Glutamatergic neuron (in vitro differentiated cells): Measurements from ENCODE around the gene SMYD4. TPM values are rescaled to one million over a fixed set of nuclear protein-coding genes. Genes with fewer than 3 reads are reported as not detected.

Experiments
- DNase-seq: peaks from one replicate; pipeline ENCODE4 v3.0.0; 2022
- H3K27ac Mint-ChIP-seq: one replicate; pipeline ENCODE4 v1.8.0; 2020; ENCODE audit warnings: mild to moderate bottlenecking, mixed read lengths, inconsistent platforms; ENCODE audit not compliant: unreplicated experiment
- H3K27me3 Mint-ChIP-seq: one replicate; pipeline ENCODE4 v1.8.0; 2020; ENCODE audit warnings: mild to moderate bottlenecking, moderate library complexity, mixed read lengths, inconsistent platforms; ENCODE audit not compliant: unreplicated experiment
- H3K36me3 Mint-ChIP-seq: one replicate; pipeline ENCODE4 v1.8.0; 2020; ENCODE audit warnings: mild to moderate bottlenecking, mixed read lengths, inconsistent platforms; ENCODE audit not compliant: unreplicated experiment
- H3K4me1 Mint-ChIP-seq: one replicate; pipeline ENCODE4 v1.8.0; 2020; ENCODE audit warnings: mild to moderate bottlenecking, low read depth, mixed read lengths, inconsistent platforms; ENCODE audit not compliant: unreplicated experiment
- H3K4me3 Mint-ChIP-seq: one replicate; pipeline ENCODE4 v1.8.0; 2020; ENCODE audit warnings: mild to moderate bottlenecking, mixed read lengths, inconsistent platforms; ENCODE audit not compliant: unreplicated experiment
- H3K9me3 Mint-ChIP-seq: one replicate; pipeline ENCODE4 v1.8.0; 2020; ENCODE audit warnings: mild to moderate bottlenecking, moderate library complexity, mixed read lengths, inconsistent platforms; ENCODE audit not compliant: unreplicated experiment
- total RNA-seq: library from RNA; stranded (reverse); fragmentation: NEBNext Ultra II Directional; extraction: Animal tissue kit (Norgen Biotek cat#: 25700); gene quantifications from one replicate; pipeline ENCODE4 v1.2.1, GENCODE V29; 2021; ENCODE audit not compliant: unreplicated experiment
- TF ChIP-seq, protein P1 (sequence below): fragments of 200-600 bp; sonication (generic); IDR thresholded peaks from one replicate; pipeline ENCODE4 v1.5.0; 2021; ENCODE audit not compliant: partially characterized antibody, unreplicated experiment

The SMYD4 gene
- total RNA-seq, 1 donor from 2014 or later: 11.4 TPM

DNA sequence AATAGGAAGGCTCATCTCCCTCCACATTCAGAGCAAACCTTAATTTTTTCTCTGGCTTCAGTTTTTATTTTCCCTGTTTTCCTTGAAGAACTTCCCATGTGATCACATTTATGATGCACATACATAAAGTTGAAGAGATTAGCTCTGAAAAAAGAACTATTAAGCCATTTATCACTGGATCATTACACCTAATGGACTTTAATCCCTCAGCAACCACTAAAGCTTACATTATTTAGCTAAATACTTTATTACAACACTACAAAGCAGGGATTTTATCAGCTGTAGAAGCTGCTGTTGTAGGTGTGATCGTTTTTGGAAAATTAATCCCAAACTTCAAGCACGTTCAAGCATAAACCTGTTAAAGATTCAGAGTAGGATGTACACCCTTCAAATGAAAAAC lies 21.1 kb downstream of the SMYD4 start:
- no peak for DNase-seq
- no peaks in the 10 kb centered on the region for H3K27me3 Mint-ChIP-seq
- H3K4me3 Mint-ChIP-seq: no peak overlapping the region
- H3K9me3 Mint-ChIP-seq: no peaks in the 10 kb centered on the region
- H3K36me3 Mint-ChIP-seq: no peaks in the 10 kb centered on the region
- no peak overlapping the region for H3K27ac Mint-ChIP-seq
- H3K4me1 Mint-ChIP-seq: no peaks in the 10 kb centered on the region
- TF ChIP-seq, protein P1, sequence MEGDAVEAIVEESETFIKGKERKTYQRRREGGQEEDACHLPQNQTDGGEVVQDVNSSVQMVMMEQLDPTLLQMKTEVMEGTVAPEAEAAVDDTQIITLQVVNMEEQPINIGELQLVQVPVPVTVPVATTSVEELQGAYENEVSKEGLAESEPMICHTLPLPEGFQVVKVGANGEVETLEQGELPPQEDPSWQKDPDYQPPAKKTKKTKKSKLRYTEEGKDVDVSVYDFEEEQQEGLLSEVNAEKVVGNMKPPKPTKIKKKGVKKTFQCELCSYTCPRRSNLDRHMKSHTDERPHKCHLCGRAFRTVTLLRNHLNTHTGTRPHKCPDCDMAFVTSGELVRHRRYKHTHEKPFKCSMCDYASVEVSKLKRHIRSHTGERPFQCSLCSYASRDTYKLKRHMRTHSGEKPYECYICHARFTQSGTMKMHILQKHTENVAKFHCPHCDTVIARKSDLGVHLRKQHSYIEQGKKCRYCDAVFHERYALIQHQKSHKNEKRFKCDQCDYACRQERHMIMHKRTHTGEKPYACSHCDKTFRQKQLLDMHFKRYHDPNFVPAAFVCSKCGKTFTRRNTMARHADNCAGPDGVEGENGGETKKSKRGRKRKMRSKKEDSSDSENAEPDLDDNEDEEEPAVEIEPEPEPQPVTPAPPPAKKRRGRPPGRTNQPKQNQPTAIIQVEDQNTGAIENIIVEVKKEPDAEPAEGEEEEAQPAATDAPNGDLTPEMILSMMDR: no peak

DNA sequence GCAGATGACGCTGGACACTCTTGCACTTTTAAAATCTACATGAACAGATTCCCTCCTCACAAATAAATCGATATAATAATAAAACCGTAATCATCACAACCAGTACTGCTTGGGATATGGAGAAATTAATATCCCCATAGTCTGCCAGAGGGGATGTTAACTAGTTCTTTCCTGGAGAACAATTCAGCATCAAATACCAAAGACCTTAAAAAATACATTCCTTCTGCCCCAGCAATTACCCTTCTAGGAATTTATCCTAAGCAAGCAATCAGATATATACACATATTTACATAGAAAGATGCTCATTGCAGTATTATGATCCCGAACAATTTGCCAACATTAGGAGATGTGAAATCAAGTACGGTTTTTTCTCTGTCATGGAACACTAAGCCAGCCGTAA lies 21.8 kb downstream of the SMYD4 start:
- Mint-ChIP-seq H3K4me1 (no peaks in the 10 kb centered on the region), H3K4me3 (no peak overlapping the region), H3K9me3 (no peaks in the 10 kb centered on the region), H3K36me3 (no peaks in the 10 kb centered on the region), H3K27ac (no peak overlapping the region), H3K27me3 (no peaks in the 10 kb centered on the region)
- TF ChIP-seq, protein P1: no peak
- no peak for DNase-seq

DNA sequence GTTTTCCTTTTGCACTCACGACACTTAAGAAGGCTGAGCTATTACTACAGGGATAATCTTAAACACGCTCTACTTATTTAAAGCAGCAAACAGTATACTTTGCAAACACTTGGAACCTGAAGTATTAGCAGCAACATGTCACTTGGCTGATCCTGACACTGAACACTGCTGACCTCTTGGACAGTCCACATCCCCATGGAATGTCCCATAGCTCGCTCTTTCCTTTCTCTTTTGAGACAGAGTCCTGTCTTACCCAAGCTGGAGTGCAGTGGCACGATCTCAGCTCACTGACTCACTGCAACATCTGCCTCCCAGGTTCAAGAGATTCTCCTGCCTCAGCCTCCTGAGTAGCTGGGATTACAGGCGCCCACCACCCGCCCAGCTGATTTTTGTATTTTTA lies 26.4 kb downstream of the SMYD4 start:
- peaks cover 7% of the 10 kb centered on the region for H3K4me1 Mint-ChIP-seq
- TF ChIP-seq, protein P1: no peak
- no peak for DNase-seq
- H3K4me3 Mint-ChIP-seq: no peak overlapping the region
- peaks cover 2% of the 10 kb centered on the region for H3K27me3 Mint-ChIP-seq
- H3K27ac Mint-ChIP-seq: no peak overlapping the region
- peaks cover 2% of the 10 kb centered on the region for H3K9me3 Mint-ChIP-seq
- no peaks in the 10 kb centered on the region for H3K36me3 Mint-ChIP-seq

DNA sequence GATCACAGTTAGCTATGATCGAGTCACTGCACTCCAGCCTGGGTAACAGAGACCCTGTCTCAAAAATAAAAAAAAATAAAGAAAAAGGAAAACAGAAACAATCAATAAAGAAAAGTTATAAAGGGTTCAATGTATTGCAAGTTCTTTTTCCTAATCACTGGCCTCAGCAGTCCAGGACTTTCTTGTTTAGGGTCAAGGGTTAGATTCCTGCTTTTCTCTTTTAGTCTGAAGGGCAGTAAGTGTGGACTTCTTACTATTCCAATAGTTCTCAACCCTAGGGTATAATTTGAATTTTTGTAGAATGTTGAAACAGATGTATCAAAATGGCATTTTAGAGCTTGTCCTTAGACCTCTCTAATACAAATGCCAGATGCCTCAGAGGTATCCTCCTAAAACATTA lies 27.3 kb downstream of the SMYD4 start:
- peaks cover 3% of the 10 kb centered on the region for H3K27me3 Mint-ChIP-seq
- no peaks in the 10 kb centered on the region for H3K36me3 Mint-ChIP-seq
- H3K9me3 Mint-ChIP-seq: peaks cover 2% of the 10 kb centered on the region
- H3K4me3 Mint-ChIP-seq: no peak overlapping the region
- DNase-seq: no peak
- TF ChIP-seq, protein P1: no peak
- no peak overlapping the region for H3K27ac Mint-ChIP-seq
- peaks cover 7% of the 10 kb centered on the region for H3K4me1 Mint-ChIP-seq

DNA sequence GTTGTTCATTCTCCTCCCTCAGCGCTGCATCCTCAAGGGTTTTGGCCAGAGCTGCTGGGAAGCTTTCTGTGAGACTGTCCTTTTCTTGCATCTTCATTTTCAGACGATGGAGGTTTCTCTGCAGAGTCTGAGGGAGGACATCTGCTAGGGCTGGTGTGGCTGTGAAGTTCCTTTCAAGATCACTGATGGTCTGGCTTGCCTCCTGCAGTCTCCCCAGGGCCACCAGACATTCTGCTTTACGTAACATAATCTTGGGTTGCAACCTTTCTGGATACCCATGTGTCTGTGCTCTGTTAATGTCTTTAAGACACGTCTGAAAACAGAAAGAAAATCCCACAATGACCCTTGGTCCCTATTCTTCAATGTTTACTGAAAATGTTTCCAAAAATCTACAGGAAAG lies 29.0 kb downstream of the SMYD4 start:
- Mint-ChIP-seq H3K27me3 (peaks cover 4% of the 10 kb centered on the region), H3K36me3 (no peaks in the 10 kb centered on the region), H3K27ac (peak overlapping the region; percentile 67), H3K4me3 (no peak overlapping the region), H3K9me3 (peaks cover 4% of the 10 kb centered on the region), H3K4me1 (peaks cover 15% of the 10 kb centered on the region)
- DNase-seq: no peak
- TF ChIP-seq, protein P1: no peak
